Measurements from ENCODE around the gene FOXR2. TPM values are rescaled to one million over a fixed set of nuclear protein-coding genes. Genes with fewer than 3 reads are reported as not detected.

Gene FOXR2
- total RNA-seq = not detected

GRCh38 chrX:55623100-55623499, at the start of gene FOXR2:
Gene FOXR2, plus strand, starts transcription at chrX:55623400. Its CDS starts 312 bp downstream, at chrX:55623712.
- Histone ChIP-seq H3K9me3 (no peaks in the 10 kb centered on the region), H3K27ac (no peak within 1 kb of the TSS), H3K36me3 (no peaks in the 10 kb centered on the region), H3K4me3 (no peak within 1 kb of the TSS), H3K4me1 (no peaks in the 10 kb centered on the region), H3K27me3 (no peaks in the 10 kb centered on the region)
- TF ChIP-seq POLR2AphosphoS5 (IDR thresholded peaks at IDR 0.05) = no peak
- TF ChIP-seq, protein P1, sequence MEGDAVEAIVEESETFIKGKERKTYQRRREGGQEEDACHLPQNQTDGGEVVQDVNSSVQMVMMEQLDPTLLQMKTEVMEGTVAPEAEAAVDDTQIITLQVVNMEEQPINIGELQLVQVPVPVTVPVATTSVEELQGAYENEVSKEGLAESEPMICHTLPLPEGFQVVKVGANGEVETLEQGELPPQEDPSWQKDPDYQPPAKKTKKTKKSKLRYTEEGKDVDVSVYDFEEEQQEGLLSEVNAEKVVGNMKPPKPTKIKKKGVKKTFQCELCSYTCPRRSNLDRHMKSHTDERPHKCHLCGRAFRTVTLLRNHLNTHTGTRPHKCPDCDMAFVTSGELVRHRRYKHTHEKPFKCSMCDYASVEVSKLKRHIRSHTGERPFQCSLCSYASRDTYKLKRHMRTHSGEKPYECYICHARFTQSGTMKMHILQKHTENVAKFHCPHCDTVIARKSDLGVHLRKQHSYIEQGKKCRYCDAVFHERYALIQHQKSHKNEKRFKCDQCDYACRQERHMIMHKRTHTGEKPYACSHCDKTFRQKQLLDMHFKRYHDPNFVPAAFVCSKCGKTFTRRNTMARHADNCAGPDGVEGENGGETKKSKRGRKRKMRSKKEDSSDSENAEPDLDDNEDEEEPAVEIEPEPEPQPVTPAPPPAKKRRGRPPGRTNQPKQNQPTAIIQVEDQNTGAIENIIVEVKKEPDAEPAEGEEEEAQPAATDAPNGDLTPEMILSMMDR (IDR thresholded peaks at IDR 0.05) = no peak
- TF ChIP-seq POLR2A (IDR thresholded peaks at IDR 0.05) = no peak
- TF ChIP-seq EP300 (IDR thresholded peaks at IDR 0.05) = no peak
- ATAC-seq (ENCODE audit: low FRiP score in 2 of 2) (no peak), DNase-seq (no peak)
- WGBS, 2 donors = 89 to 100% methylated on average over 1 of the region's 1 CpG

GRCh38 chrX:55579115-55579514, 44.1 kb upstream of the FOXR2 start:
- TF ChIP-seq EP300 (IDR thresholded peaks at IDR 0.05) (no peak), POLR2AphosphoS5 (IDR thresholded peaks at IDR 0.05) (no peak), POLR2A (IDR thresholded peaks at IDR 0.05) (no peak)
- TF ChIP-seq, protein P1 (IDR thresholded peaks at IDR 0.05) = no peak
- H3K27ac ChIP-seq = no peak overlapping the region
- ATAC-seq (ENCODE audit: low FRiP score in 2 of 2) = no peak
- peaks cover 0 to 22% (median 0%) of the 10 kb centered on the region in 4 donors for H3K9me3 ChIP-seq
- no peak for DNase-seq
- H3K4me3 ChIP-seq = no peak overlapping the region
- no peaks in the 10 kb centered on the region for H3K36me3 ChIP-seq
- H3K27me3 ChIP-seq = no peaks in the 10 kb centered on the region
- no peaks in the 10 kb centered on the region for H3K4me1 ChIP-seq

DNA sequence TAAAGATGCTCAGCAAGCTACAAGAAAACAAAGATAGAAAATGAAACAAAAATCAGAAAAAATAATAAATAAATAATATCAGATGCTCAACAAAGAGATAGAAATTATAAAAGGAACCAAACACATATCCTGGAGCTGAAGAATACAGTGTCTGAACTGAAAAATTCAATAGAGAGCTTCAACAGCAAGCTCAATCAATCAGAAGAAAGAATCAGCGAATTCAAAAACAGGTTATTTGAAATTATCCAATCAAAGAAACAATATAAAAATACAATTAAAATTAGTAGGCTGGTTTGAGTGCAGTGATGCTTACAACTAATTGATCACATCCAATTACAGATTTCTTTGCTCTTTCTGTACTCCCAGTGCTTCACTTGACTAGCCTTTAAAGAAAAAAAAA, 40.8 kb upstream of the FOXR2 start:
- Histone ChIP-seq H3K27ac (no peak overlapping the region), H3K9me3 (peaks cover 0 to 22% (median 0%) of the 10 kb centered on the region in 4 donors), H3K27me3 (no peaks in the 10 kb centered on the region), H3K4me1 (no peaks in the 10 kb centered on the region), H3K4me3 (no peak overlapping the region), H3K36me3 (no peaks in the 10 kb centered on the region)
- ATAC-seq (ENCODE audit: low FRiP score in 2 of 2) (no peak), DNase-seq (no peak)
- WGBS, 2 donors = 79 to 88% methylated on average over 1 of the region's 1 CpG
- TF ChIP-seq POLR2A (IDR thresholded peaks at IDR 0.05) (no peak), POLR2AphosphoS5 (IDR thresholded peaks at IDR 0.05) (no peak), EP300 (IDR thresholded peaks at IDR 0.05) (no peak)
- TF ChIP-seq, protein P1 (IDR thresholded peaks at IDR 0.05) = no peak

GRCh38 chrX:55593296-55593695, 29.9 kb upstream of the FOXR2 start:
- Histone ChIP-seq H3K4me3 (no peak overlapping the region), H3K27ac (no peak overlapping the region), H3K4me1 (no peaks in the 10 kb centered on the region), H3K36me3 (no peaks in the 10 kb centered on the region), H3K9me3 (no peaks in the 10 kb centered on the region), H3K27me3 (no peaks in the 10 kb centered on the region)
- DNase-seq = no peak
- WGBS, 2 donors = 78 to 95% methylated on average over 5 of the region's 5 CpGs
- ATAC-seq (ENCODE audit: low FRiP score in 2 of 2) = no peak
- TF ChIP-seq EP300 (IDR thresholded peaks at IDR 0.05) = no peak
- no peak for TF ChIP-seq POLR2AphosphoS5 (IDR thresholded peaks at IDR 0.05)
- TF ChIP-seq POLR2A (IDR thresholded peaks at IDR 0.05) = no peak

DNA sequence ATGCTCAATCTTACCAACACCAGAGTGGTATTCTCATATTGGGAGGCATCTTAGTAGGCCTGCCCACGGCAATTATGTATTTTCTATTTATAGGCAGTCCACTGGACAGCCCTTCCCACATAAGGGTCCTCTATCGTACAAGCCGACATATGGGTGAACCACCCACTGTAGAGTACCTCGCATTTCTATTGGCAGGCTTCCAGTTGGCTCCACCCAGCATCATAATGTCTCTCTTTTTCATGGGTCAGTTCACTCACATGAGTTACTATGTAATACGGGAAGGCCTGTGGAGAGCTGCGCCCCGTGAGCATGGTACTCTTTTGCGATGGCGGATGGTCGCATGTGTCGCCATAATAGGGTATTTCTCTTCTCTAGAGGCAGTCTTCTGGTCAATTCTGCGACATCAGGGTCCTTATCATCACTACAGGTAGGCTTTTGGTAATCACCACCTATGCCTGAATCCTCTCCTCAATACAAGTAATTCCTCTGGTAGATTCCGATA, 29.4 kb upstream of the FOXR2 start:
- Histone ChIP-seq H3K4me3 (no peak overlapping the region), H3K27me3 (no peaks in the 10 kb centered on the region), H3K4me1 (no peaks in the 10 kb centered on the region), H3K36me3 (no peaks in the 10 kb centered on the region), H3K27ac (no peak overlapping the region), H3K9me3 (no peaks in the 10 kb centered on the region)
- TF ChIP-seq, protein P1 (IDR thresholded peaks at IDR 0.05) = no peak
- TF ChIP-seq POLR2A (IDR thresholded peaks at IDR 0.05) (no peak), EP300 (IDR thresholded peaks at IDR 0.05) (no peak), POLR2AphosphoS5 (IDR thresholded peaks at IDR 0.05) (no peak)
- no peak for DNase-seq
- WGBS, 2 donors = 87 to 94% methylated on average over 13 of the region's 13 CpGs
- ATAC-seq (ENCODE audit: low FRiP score in 2 of 2) = no peak
